Left lung (tissue), 10 donors: ENCODE data around the gene TSPAN17. TPM values are rescaled to one million over a fixed set of nuclear protein-coding genes. Genes with fewer than 3 reads are reported as not detected.
"Not testable (repeated sequence)": the region's sequence is repeated elsewhere in the genome, so short reads cannot be mapped to it uniquely, and the experiment has no call there.

Experiments used
- ATAC-seq: fragments of 200-7000 bp; cut with Tn5 transposase; one replicate; pipeline ENCODE4 v1.9.1; 2020; ENCODE audit warnings: moderate library complexity
- DNase-seq, 4 donors: peaks; one replicate each; pipeline ENCODE4 v3.0.0-alpha.2; 2013 to 2020
- H3K27ac ChIP-seq, 2 donors: fragments of 200-600 bp; sonication (generic) in 1 of 2; one replicate each; pipeline versions ENCODE4 v1.5.0 to v1.8.0; 2020 to 2021
- H3K27me3 ChIP-seq, 2 donors: fragments of 200-600 bp; sonication (generic) in 1 of 2; one replicate each; pipeline versions ENCODE4 v1.5.0 to v1.8.0; 2020 to 2021
- H3K36me3 ChIP-seq, 2 donors: fragments of 200-600 bp; sonication (generic) in 1 of 2; one replicate each; pipeline versions ENCODE4 v1.5.0 to v1.8.0; 2020 to 2021
- H3K4me1 ChIP-seq, 2 donors: fragments of 200-600 bp; one replicate each; pipeline ENCODE4 v1.8.0; 2021
- H3K4me3 ChIP-seq, 2 donors: fragments of 200-600 bp; sonication (generic) in 1 of 2; one replicate each; pipeline versions ENCODE4 v1.5.0 to v1.8.0; 2020 to 2021; ENCODE audit warnings: mild to moderate bottlenecking in 1 of 2
- H3K9me3 ChIP-seq, 2 donors: fragments of 200-600 bp; sonication (generic) in 1 of 2; one replicate each; pipeline versions ENCODE4 v1.5.0 to v1.8.0; 2020 to 2021
- CTCF ChIP-seq, 2 donors: fragments of 200-600 bp; sonication (generic) in 1 of 2; IDR thresholded peaks; one replicate each; pipeline versions ENCODE4 v1.5.0 to v1.8.0; 2021; ENCODE audit warnings: antibody characterized with exemption in 2 of 2
- intact Hi-C, 2 donors: fragments of 100-400 bp; cut with DNase I; formaldehyde crosslinking; loops; one replicate each; pipeline versions ENCODE4 v1.11.2 to v1.14.2; 2022
- polyA plus RNA-seq, 6 donors: library from polyadenylated mRNA; unstranded; fragments of 120-200 nt; gene quantifications; one replicate each; pipeline ENCODE4 v1.2.1, GENCODE V29; 2013; ENCODE audit not compliant: insufficient read length in 6 of 6
- total RNA-seq, 2 donors: library from RNA; stranded (reverse); fragmentation: NEBNext Ultra II Directional; extraction: Animal tissue kit (Norgen Biotek cat#: 25700); gene quantifications; one replicate each; pipeline ENCODE4 v1.2.1, GENCODE V29; 2021
- donor health status: DM: no; HTN: yes; CAD: no.
- donor health status: DM: no; HTN: no; CAD: no.

Gene TSPAN17
- total and polyA plus RNA-seq, 8 donors, result 26.0 to 48.3 (median 35.0) TPM

- intact Hi-C loops, result no loop called here
These were observed 46.9 kb downstream of the TSPAN17 start for GRCh38 chr5:176694146-176694545.

GRCh38 chr5:176694631-176695030, 47.3 kb downstream of the TSPAN17 start:
- intact Hi-C loops, result no loop called here
- peaks cover 16 to 100% of the 10 kb centered on the region in 2 donors for H3K27me3 ChIP-seq
- ATAC-seq, result no peak

More at GRCh38 chr5:176694146-176694545, 46.9 kb downstream of the TSPAN17 start:
- no peak overlapping the region for H3K27ac ChIP-seq
- H3K36me3 ChIP-seq, result no peaks in the 10 kb centered on the region
- no peaks in the 10 kb centered on the region for H3K9me3 ChIP-seq
- no peak for ATAC-seq
- peaks cover 16 to 99% of the 10 kb centered on the region in 2 donors for H3K27me3 ChIP-seq
- no peaks in the 10 kb centered on the region for H3K4me1 ChIP-seq
- TF ChIP-seq CTCF (IDR thresholded peaks at IDR 0.05), result no peak
- no peak overlapping the region for H3K4me3 ChIP-seq
- no peak for DNase-seq

GRCh38 chr5:176695073-176695472, 47.8 kb downstream of the TSPAN17 start:
- DNase-seq (no peak), ATAC-seq (no peak)
- Histone ChIP-seq H3K27me3 (peaks cover 16 to 100% of the 10 kb centered on the region in 2 donors), H3K9me3 (no peaks in the 10 kb centered on the region), H3K4me1 (no peaks in the 10 kb centered on the region), H3K4me3 (no peak overlapping the region), H3K27ac (no peak overlapping the region), H3K36me3 (no peaks in the 10 kb centered on the region)
- TF ChIP-seq CTCF (IDR thresholded peaks at IDR 0.05), result no peak
- intact Hi-C loops, result no loop called here

More at GRCh38 chr5:176694631-176695030, 47.3 kb downstream of the TSPAN17 start:
- H3K9me3 ChIP-seq, result no peaks in the 10 kb centered on the region
- no peak for TF ChIP-seq CTCF (IDR thresholded peaks at IDR 0.05)
- no peaks in the 10 kb centered on the region for H3K4me1 ChIP-seq
- no peak overlapping the region for H3K27ac ChIP-seq
- no peak for DNase-seq
- no peaks in the 10 kb centered on the region for H3K36me3 ChIP-seq
- H3K4me3 ChIP-seq, result no peak overlapping the region

DNA sequence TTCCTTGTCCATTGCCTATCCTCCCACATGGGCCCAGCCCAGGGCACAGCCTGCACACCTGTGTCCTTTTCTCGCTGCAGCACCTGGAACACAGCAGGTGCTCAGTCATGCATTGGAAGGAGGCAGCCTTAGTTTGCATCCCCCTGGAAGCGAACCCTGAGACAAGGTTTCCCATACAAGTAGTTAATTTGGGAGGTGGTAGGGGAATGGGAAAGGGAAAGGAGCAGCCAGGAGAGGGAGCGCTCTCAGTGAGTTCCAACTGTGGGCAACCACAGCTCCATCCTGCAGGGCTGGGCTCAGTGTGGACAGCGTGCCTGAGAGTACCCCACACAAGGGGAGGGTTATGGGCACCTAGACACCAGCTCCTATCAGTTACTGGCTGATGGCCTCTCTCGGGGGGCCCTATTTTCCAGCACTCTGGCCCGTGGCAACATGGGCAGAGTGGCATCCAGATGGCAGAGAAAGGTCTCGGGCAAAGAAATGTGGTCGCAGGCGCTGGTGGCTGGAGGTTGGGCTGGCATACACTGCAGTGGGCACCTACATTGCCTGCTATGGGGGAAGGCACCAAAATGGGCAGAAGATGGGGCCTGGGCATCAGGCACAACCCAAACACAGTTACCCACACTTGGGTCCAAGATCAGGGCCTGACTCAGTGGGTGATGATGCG, 50.1 kb downstream of the TSPAN17 start:
- no peaks in the 10 kb centered on the region for H3K36me3 ChIP-seq
- H3K4me1 ChIP-seq, result no peaks in the 10 kb centered on the region
- TF ChIP-seq CTCF (IDR thresholded peaks at IDR 0.05), result no peak
- no peaks in the 10 kb centered on the region for H3K9me3 ChIP-seq
- H3K27ac ChIP-seq, result no peak overlapping the region
- DNase-seq (no peak), ATAC-seq (no peak)
- peaks cover 12 to 100% of the 10 kb centered on the region in 2 donors for H3K27me3 ChIP-seq
- intact Hi-C loops, result no loop called here
- H3K4me3 ChIP-seq, result no peak overlapping the region

GRCh38 chr5:176697934-176698538, 50.8 kb downstream of the TSPAN17 start:
- Histone ChIP-seq H3K9me3 (no peaks in the 10 kb centered on the region), H3K4me3 (no peak overlapping the region), H3K27me3 (peaks cover 6 to 100% of the 10 kb centered on the region in 2 donors), H3K27ac (no peak overlapping the region), H3K36me3 (no peaks in the 10 kb centered on the region), H3K4me1 (no peaks in the 10 kb centered on the region)
- TF ChIP-seq CTCF (IDR thresholded peaks at IDR 0.05), result no peak
- DNase-seq (no peak), ATAC-seq (no peak)
- intact Hi-C loops, result no loop called here

- not testable (repeated sequence) for H3K27ac ChIP-seq
These were observed 52.2 kb downstream of the TSPAN17 start for GRCh38 chr5:176699446-176699845.

More at GRCh38 chr5:176699446-176699845, 52.2 kb downstream of the TSPAN17 start:
- H3K4me1 ChIP-seq, H3K9me3 ChIP-seq, H3K4me3 ChIP-seq, DNase-seq, H3K36me3 ChIP-seq, ATAC-seq, intact Hi-C loops: not testable (repeated sequence)
- H3K27me3 ChIP-seq, result peaks cover 6 to 100% of the 10 kb centered on the region in 2 donors
